NCI-H524 treated with DMSO at 0.1 percent for 48 hours (cell line): ENCODE data around the gene ADAMTS17.
"Not testable (repeated sequence)": the region's sequence is repeated elsewhere in the genome, so short reads cannot be mapped to it uniquely, and the experiment has no call there.

Experiments used
- DNase-seq: peaks from one replicate; lab custom pipeline; 2025; lab: John Stamatoyannopoulos, UW

ADAMTS17 gene

GRCh38 chr15:100339451-100339850, 2.3 kb downstream of the ADAMTS17 start:
- DNase-seq: not testable (repeated sequence)

GRCh38 chr15:100338971-100339444, 2.8 kb downstream of the ADAMTS17 start:
- DNase-seq: peak; percentile 50

GRCh38 chr15:100338247-100338646, 3.5 kb downstream of the ADAMTS17 start:
- no peak for DNase-seq

GRCh38 chr15:100337096-100338044, 4.4 kb downstream of the ADAMTS17 start:
- no peak for DNase-seq

- DNase-seq: no peak
Observed at GRCh38 chr15:100336061-100336460, 5.7 kb downstream of the ADAMTS17 start.

- no peak for DNase-seq
Observed at GRCh38 chr15:100335335-100335999, 6.3 kb downstream of the ADAMTS17 start.

- no peak for DNase-seq
Observed at GRCh38 chr15:100334905-100335304, 6.9 kb downstream of the ADAMTS17 start.

- DNase-seq: no peak
Observed at GRCh38 chr15:100334456-100334855, 7.3 kb downstream of the ADAMTS17 start.

GRCh38 chr15:100334015-100334414, 7.8 kb downstream of the ADAMTS17 start:
- no peak for DNase-seq

GRCh38 chr15:100333236-100333635, 8.5 kb downstream of the ADAMTS17 start:
- no peak for DNase-seq

GRCh38 chr15:100332721-100333120, 9.1 kb downstream of the ADAMTS17 start:
- DNase-seq: no peak

- DNase-seq: no peak
Observed at GRCh38 chr15:100332231-100332630, 9.5 kb downstream of the ADAMTS17 start.

- DNase-seq: no peak
Observed at GRCh38 chr15:100330629-100331215, 11.1 kb downstream of the ADAMTS17 start.

- DNase-seq: no peak
Observed at GRCh38 chr15:100330221-100330620, 11.6 kb downstream of the ADAMTS17 start.

- DNase-seq: no peak
Observed at GRCh38 chr15:100328796-100329195, 13.0 kb downstream of the ADAMTS17 start.

- no peak for DNase-seq
Observed at GRCh38 chr15:100318880-100319279, 22.9 kb downstream of the ADAMTS17 start.

GRCh38 chr15:100314809-100315400, 26.9 kb downstream of the ADAMTS17 start:
- no peak for DNase-seq

GRCh38 chr15:100311833-100312476, 29.8 kb downstream of the ADAMTS17 start:
- DNase-seq: peak; percentile 27

GRCh38 chr15:100311154-100311625, 30.6 kb downstream of the ADAMTS17 start:
- no peak for DNase-seq

- DNase-seq: no peak
Observed at GRCh38 chr15:100310513-100311153, 31.1 kb downstream of the ADAMTS17 start.

- no peak for DNase-seq
Observed at GRCh38 chr15:100310041-100310405, 31.8 kb downstream of the ADAMTS17 start.
